Stomach (tissue), 4 donors: ENCODE results near the gene R3HCC1L.

ENCODE experiments used
- POLR2A ChIP-seq, 4 donors: fragments of 450-650 bp; IDR thresholded peaks; one replicate each; pipeline ENCODE4 v1.6.1; 2016; ENCODE audit warnings: antibody characterized with exemption in 4 of 4, control low read depth in 2 of 4, mild to moderate bottlenecking in 1 of 4, moderate library complexity in 1 of 4
- POLR2AphosphoS5 ChIP-seq, 3 donors: sonication (generic); formaldehyde crosslinking; IDR thresholded peaks; one replicate each; pipeline ENCODE4 v1.6.1; 2016; ENCODE audit warnings: antibody characterized with exemption in 3 of 3
- TF ChIP-seq, protein P1 (sequence below), 7 experiments: fragments of 450-650 bp in 4 of 7; fragments of 200-600 bp in 3 of 7; sonication (generic) in 3 of 7; IDR thresholded peaks; one replicate each; pipeline ENCODE4 v1.5.1; 2016 to 2019; ENCODE audit warnings: antibody characterized with exemption in 7 of 7, control low read depth in 2 of 7, mild to moderate bottlenecking in 1 of 7

DNA sequence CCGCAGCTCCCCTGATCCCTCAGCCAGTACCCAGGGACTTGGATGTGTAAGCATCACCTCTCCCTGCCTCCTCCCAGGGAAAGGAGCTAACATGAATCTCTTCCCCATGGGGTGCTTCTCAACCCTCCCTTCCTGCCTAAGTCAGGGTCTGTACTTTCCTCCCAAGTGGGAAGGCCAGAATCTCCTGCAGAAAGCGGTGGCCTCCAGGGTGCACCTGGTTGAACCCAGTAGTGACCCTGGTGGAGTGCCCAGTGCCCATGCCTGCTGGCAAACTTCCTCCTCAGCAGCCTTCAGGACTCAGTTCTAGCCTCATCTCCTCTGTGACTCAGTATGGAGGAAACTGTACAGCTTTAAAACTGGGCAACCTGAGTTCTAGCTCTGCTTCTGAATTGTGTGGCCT lies 136.3 kb downstream of the R3HCC1L start:
- TF ChIP-seq POLR2AphosphoS5 (IDR thresholded peaks at IDR 0.05) (no peak), POLR2A (IDR thresholded peaks at IDR 0.05) (no peak)
- TF ChIP-seq, protein P1, sequence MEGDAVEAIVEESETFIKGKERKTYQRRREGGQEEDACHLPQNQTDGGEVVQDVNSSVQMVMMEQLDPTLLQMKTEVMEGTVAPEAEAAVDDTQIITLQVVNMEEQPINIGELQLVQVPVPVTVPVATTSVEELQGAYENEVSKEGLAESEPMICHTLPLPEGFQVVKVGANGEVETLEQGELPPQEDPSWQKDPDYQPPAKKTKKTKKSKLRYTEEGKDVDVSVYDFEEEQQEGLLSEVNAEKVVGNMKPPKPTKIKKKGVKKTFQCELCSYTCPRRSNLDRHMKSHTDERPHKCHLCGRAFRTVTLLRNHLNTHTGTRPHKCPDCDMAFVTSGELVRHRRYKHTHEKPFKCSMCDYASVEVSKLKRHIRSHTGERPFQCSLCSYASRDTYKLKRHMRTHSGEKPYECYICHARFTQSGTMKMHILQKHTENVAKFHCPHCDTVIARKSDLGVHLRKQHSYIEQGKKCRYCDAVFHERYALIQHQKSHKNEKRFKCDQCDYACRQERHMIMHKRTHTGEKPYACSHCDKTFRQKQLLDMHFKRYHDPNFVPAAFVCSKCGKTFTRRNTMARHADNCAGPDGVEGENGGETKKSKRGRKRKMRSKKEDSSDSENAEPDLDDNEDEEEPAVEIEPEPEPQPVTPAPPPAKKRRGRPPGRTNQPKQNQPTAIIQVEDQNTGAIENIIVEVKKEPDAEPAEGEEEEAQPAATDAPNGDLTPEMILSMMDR (IDR thresholded peaks at IDR 0.05): no peak
